Lung (tissue), 12 donors: ENCODE data around the gene CDA. TPM values are rescaled to one million over a fixed set of nuclear protein-coding genes. Genes with fewer than 3 reads are reported as not detected.

Experiments used
- ATAC-seq: fragments of 200-7000 bp; cut with Tn5 transposase; one replicate; pipeline ENCODE4 v1.9.1; 2020; ENCODE audit warnings: moderate number of reproducible peaks; ENCODE audit not compliant: insufficient read depth, low FRiP score
- DNase-seq, 3 donors: peaks; one replicate each; pipeline ENCODE4 v3.0.0-alpha.2; 2013 to 2017
- H3K27ac ChIP-seq, 2 donors: one replicate each; pipeline ENCODE4 v1.5.1; 2013; ENCODE audit warnings: mild to moderate bottlenecking in 2 of 2, moderate library complexity in 2 of 2, control low read depth in 1 of 2, inconsistent platforms in 1 of 2, low read depth in 1 of 2, low read length in 1 of 2
- H3K27me3 ChIP-seq, 3 donors: one replicate each; pipeline ENCODE4 v1.5.1; 2013; ENCODE audit warnings: low read length in 2 of 3; ENCODE audit not compliant: control insufficient read depth in 3 of 3, insufficient read depth in 3 of 3
- H3K36me3 ChIP-seq, 4 donors: one replicate each; pipeline ENCODE4 v1.5.1; 2013; ENCODE audit warnings: low read length in 4 of 4, mild to moderate bottlenecking in 1 of 4, moderate library complexity in 1 of 4; ENCODE audit not compliant: control insufficient read depth in 4 of 4, insufficient read depth in 4 of 4
- H3K4me1 ChIP-seq, 5 donors: one replicate each; pipeline ENCODE4 v1.5.1; 2013; ENCODE audit warnings: low read length in 5 of 5, mild to moderate bottlenecking in 2 of 5, moderate library complexity in 1 of 5; ENCODE audit not compliant: control insufficient read depth in 5 of 5, insufficient read depth in 5 of 5
- H3K4me3 ChIP-seq: one replicate; pipeline ENCODE4 v1.5.1; 2013; ENCODE audit warnings: mild to moderate bottlenecking, control low read depth, moderate library complexity
- H3K9ac ChIP-seq, 2 donors: one replicate each; pipeline ENCODE4 v1.5.1; 2013; ENCODE audit warnings: low read length in 2 of 2, control low read depth in 1 of 2; ENCODE audit not compliant: insufficient read depth in 1 of 2
- H3K9me3 ChIP-seq, 4 donors: one replicate each; pipeline ENCODE4 v1.5.1; 2013; ENCODE audit warnings: low read length in 3 of 4, mild to moderate bottlenecking in 1 of 4, moderate library complexity in 1 of 4; ENCODE audit not compliant: control insufficient read depth in 4 of 4, insufficient read depth in 3 of 4
- CTCF ChIP-seq: IDR thresholded peaks from 2 replicates; pipeline ENCODE4 v1.5.1; 2012; ENCODE audit warnings: mild to moderate bottlenecking; ENCODE audit errors: control extremely low read depth, extremely low read depth
- WGBS, 2 donors: extraction: QIAGEN DNeasy Blood & Tissue Kit; methylation state at CpG; one replicate each; pipeline ENCODE4 v1.1.7; 2013; 5-methylcytosine and 5-hydroxymethylcytosine counted together
- polyA plus RNA-seq, 2 donors: library from polyadenylated mRNA; stranded (reverse); fragments of 200-250 nt; gene quantifications; one replicate each; pipeline ENCODE4 v1.2.1, GENCODE V29; 2013
- total RNA-seq, 2 donors: library from RNA; depleted of rRNA in 1 of 2; stranded (reverse); fragments of >200 nt in 1 of 2; gene quantifications; one replicate each; pipeline ENCODE4 v1.2.1, GENCODE V29; 2014 to 2021
- donor health status: control.
- donor health status: control.
- donor health status: Bipolar disorder and iron deficiency.
- donor health status: healthy.
- donor health status: DM: yes; HTN: yes; CAD: no.

The CDA gene
- total and polyA plus RNA-seq, 4 donors, result 0.40 to 47.5 (median 3.4) TPM

GRCh38 chr1:20662110-20662475, 73.2 kb downstream of the CDA start:
- no peaks in the 10 kb centered on the region for H3K9me3 ChIP-seq
- peak overlapping the region; percentile 78 to 83 for H3K27ac ChIP-seq
- 64 to 66% methylated on average over 7 of the region's 7 CpGs for WGBS, 2 donors
- peak overlapping the region; percentile 72 for H3K4me3 ChIP-seq
- H3K9ac ChIP-seq, result peak overlapping the region in 1 of 2 donors; percentile 79
- no peak for TF ChIP-seq CTCF
- no peak for DNase-seq
- no peaks in the 10 kb centered on the region for H3K27me3 ChIP-seq
- peaks cover 5 to 11% (median 8%) of the 10 kb centered on the region in 4 donors for H3K36me3 ChIP-seq
- peaks cover 5 to 17% (median 8%) of the 10 kb centered on the region in 5 donors for H3K4me1 ChIP-seq
- ATAC-seq, result no peak

- Histone ChIP-seq H3K9ac (no peak overlapping the region), H3K27ac (no peak overlapping the region), H3K4me3 (no peak overlapping the region), H3K4me1 (peaks cover 5 to 17% (median 8%) of the 10 kb centered on the region in 5 donors), H3K27me3 (no peaks in the 10 kb centered on the region), H3K36me3 (peaks cover 0 to 6% (median 3%) of the 10 kb centered on the region in 4 donors), H3K9me3 (no peaks in the 10 kb centered on the region)
- TF ChIP-seq CTCF, result no peak
- ATAC-seq (no peak), DNase-seq (no peak)
- WGBS, 2 donors, result 95 to 100% methylated on average over 1 of the region's 1 CpG
These were observed 74.5 kb downstream of the CDA start for GRCh38 chr1:20663365-20663764.

GRCh38 chr1:20663969-20664715, 75.2 kb downstream of the CDA start:
- DNase-seq (no peak), ATAC-seq (no peak)
- Histone ChIP-seq H3K36me3 (peaks cover 0 to 6% (median 2%) of the 10 kb centered on the region in 4 donors), H3K4me3 (no peak overlapping the region), H3K27me3 (no peaks in the 10 kb centered on the region), H3K27ac (no peak overlapping the region), H3K9me3 (no peaks in the 10 kb centered on the region), H3K4me1 (peaks cover 5 to 17% (median 8%) of the 10 kb centered on the region in 5 donors), H3K9ac (no peak overlapping the region)
- 87% methylated on average over 12 of the region's 12 CpGs for WGBS, 2 donors
- no peak for TF ChIP-seq CTCF
